Head of caudate nucleus (tissue), 42 donors: ENCODE data around the gene XRRA1.

Experiments used
- DNase-seq, 42 donors: peaks; one replicate each; pipeline versions ENCODE4 v3.0.0 to v3.0.0-alpha.2; 2020 to 2021; ENCODE audit warnings: mixed read lengths in 7 of 42
- intact Hi-C: fragments of 100-400 bp; cut with DNase I; formaldehyde crosslinking; loops from one replicate; pipeline ENCODE4 v1.15.0; 2022

Gene XRRA1

GRCh38 chr11:74952752-74953151 lies 3.9 kb upstream of the XRRA1 start:
- intact Hi-C loops, result no loop called here
- no peak for DNase-seq

GRCh38 chr11:74951226-74951625 lies 2.3 kb upstream of the XRRA1 start:
- intact Hi-C loops, result no loop called here
- no peak for DNase-seq

GRCh38 chr11:74950374-74950969 lies 1.6 kb upstream of the XRRA1 start:
- intact Hi-C loops, result no loop called here
- no peak for DNase-seq

GRCh38 chr11:74949753-74950137 lies 854 bp upstream of the XRRA1 start:
- intact Hi-C loops, result no loop called here
- DNase-seq, result peak in 2 of 42 donors; percentile 12 to 41

- intact Hi-C loops, result no loop called here
Observed at GRCh38 chr11:74948546-74948897, 369 bp downstream of the XRRA1 start.

GRCh38 chr11:74942073-74942759 lies 6.7 kb downstream of the XRRA1 start:
- intact Hi-C loops, result no loop called here
- DNase-seq, result no peak

More at GRCh38 chr11:74948546-74948897, 369 bp downstream of the XRRA1 start:
- DNase-seq, result peak in 1 of 42 donors; percentile 15

- DNase-seq, result no peak
- intact Hi-C loops, result no loop called here
Observed at GRCh38 chr11:74941492-74941891, 7.4 kb downstream of the XRRA1 start.

DNA sequence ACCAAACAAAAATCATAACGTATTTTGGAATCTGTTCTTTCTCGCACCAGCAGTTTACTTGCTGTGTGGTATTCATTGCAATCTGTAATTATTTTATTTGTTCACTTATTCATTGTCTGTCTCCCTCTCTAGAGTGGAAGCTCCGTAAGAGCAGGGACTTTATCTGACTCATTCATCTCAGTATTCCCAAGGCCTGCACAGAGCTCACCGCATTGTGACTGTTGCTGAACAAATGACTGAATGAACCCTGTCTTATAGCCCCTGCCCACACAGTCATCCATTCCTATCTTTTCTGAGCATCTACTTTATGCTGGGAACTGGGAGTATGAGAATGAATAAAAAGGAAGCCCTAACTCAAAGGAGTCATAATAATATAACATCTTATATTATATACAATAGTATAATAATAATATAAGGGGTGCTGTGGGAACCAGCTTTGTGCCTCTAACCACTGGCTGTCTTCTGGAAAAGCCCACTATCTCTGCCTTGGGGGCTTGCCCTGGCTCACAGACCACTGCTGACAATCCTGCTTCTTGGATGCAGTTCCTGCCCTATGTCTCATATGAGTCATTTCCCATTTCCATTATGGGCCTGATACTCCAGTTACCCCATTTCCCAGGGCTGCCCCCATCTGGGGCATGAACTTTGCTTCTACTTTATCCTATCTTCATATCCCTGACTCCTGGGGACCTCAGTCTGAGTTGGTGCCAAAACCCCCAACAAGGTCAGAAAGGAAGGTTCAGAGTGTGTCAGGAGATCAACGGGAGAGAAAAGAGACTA lies 11.0 kb downstream of the XRRA1 start:
- intact Hi-C loops, result loop anchor here (10.0 kb wide), 1 partner anchor 87 kb away; no protein-coding TSS in a partner anchor
- DNase-seq, result no peak

GRCh38 chr11:74936976-74937375 lies 11.9 kb downstream of the XRRA1 start:
- intact Hi-C loops, result loop anchor here (10.0 kb wide), 1 partner anchor 88 kb away; no protein-coding TSS in a partner anchor
- DNase-seq, result no peak

- intact Hi-C loops, result loop anchor here (10.0 kb wide), 1 partner anchor 89 kb away; no protein-coding TSS in a partner anchor
- DNase-seq, result no peak
Observed at GRCh38 chr11:74936087-74936486, 12.8 kb downstream of the XRRA1 start.

DNA sequence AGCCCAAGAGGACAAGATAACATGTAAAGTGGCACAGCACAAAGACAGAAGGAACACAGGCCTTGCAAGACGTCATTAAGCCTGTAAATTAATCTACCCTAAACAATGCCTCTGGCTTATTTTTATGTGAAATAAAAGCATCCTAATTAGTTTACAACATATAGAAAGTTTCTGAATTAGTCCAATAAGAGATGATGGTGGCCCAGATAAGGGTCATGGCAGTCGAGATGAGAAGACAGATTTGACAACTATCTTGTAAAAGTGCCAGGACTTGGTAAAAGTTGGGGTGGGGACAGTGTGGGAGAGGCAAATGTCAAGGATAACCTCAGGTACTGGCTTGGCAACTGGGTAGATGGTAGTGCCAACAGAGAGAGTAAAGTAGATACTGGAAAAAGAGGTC lies 13.6 kb downstream of the XRRA1 start:
- intact Hi-C loops, result loop anchor here (10.0 kb wide), 1 partner anchor 90 kb away; no protein-coding TSS in a partner anchor
- no peak for DNase-seq

- intact Hi-C loops, result loop anchor here (10.0 kb wide), 1 partner anchor 91 kb away; no protein-coding TSS in a partner anchor
- DNase-seq, result no peak
Observed at GRCh38 chr11:74933765-74934164, 15.1 kb downstream of the XRRA1 start.

- intact Hi-C loops, result loop anchor here (10.0 kb wide), 1 partner anchor 92 kb away; no protein-coding TSS in a partner anchor
- no peak for DNase-seq
Observed at GRCh38 chr11:74932797-74933196, 16.1 kb downstream of the XRRA1 start.

DNA sequence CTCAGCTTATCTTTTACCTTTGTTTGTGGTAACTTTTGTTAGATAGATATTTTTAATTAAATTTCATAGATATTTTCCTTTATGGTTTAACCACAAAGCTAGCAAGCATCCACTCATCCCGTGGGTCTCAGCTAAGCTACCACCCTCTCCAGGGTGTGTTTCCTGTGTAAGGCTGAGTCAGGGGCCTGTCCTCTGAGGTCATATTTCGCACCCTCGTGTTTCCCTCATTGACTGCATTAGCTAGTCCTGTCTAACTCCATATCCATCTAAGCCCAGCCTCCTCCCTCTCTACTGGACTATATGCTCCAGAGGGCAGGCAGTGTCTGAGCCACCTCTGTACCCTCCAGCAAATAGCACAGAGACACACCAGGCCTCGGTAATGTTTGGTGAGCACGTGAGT lies 16.7 kb downstream of the XRRA1 start:
- intact Hi-C loops, result loop anchor here (10.0 kb wide), 1 partner anchor 93 kb away; no protein-coding TSS in a partner anchor

GRCh38 chr11:74929431-74930363 lies 19.2 kb downstream of the XRRA1 start:
- DNase-seq, result peak in 41 of 42 donors; percentile 34 to 92 (median 81)
- intact Hi-C loops, result loop anchor here (5.0 to 10.0 kb wide), 2 partner anchors 95 to 318 kb away; no protein-coding TSS in a partner anchor

More for the DNA sequence above, 16.7 kb downstream of the XRRA1 start:
- no peak for DNase-seq

- DNase-seq, result no peak
- intact Hi-C loops, result loop anchor here (5.0 kb wide), 1 partner anchor 320 kb away; no protein-coding TSS in a partner anchor
Observed at GRCh38 chr11:74927496-74927895, 21.4 kb downstream of the XRRA1 start.

GRCh38 chr11:74926304-74927030 lies 22.4 kb downstream of the XRRA1 start:
- intact Hi-C loops, result loop anchor here (5.0 kb wide), 1 partner anchor 321 kb away; no protein-coding TSS in a partner anchor
- no peak for DNase-seq

- no peak for DNase-seq
- intact Hi-C loops, result loop anchor here (5.0 kb wide), 1 partner anchor 322 kb away; no protein-coding TSS in a partner anchor
Observed at GRCh38 chr11:74925281-74925680, 23.6 kb downstream of the XRRA1 start.
